Measurements from ENCODE around the gene ZBTB47. TPM values are rescaled to one million over a fixed set of nuclear protein-coding genes. Genes with fewer than 3 reads are reported as not detected.

The ZBTB47 gene
- total and polyA plus RNA-seq, 2 experiments from 2014 or later: 0.48 to 2.8 TPM

DNA sequence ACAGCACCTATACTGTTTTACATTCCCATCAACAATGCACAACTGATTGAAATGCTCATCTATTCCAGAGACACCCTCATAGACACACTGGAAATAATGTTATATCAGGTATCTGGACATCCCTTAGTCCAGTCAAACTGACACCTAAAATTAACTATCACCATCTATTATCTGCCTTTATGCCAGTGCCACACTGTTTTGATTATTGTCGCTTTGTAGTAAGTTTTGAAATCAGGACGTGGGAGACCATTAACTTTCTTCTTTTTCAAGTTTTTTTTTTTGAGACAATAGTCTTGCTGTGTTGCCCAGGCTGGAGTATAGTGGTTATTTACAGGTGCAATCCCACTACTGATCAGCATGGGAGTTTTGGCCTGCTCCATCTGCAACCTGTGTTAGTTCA, 22.4 kb downstream of the ZBTB47 start:
- Mint-ChIP-seq H3K36me3 (ENCODE audit: low read depth) (no peaks in the 10 kb centered on the region), H3K4me1 (peaks cover 2% of the 10 kb centered on the region; the same call in 2 of the 3 replicates), H3K27ac (no peak overlapping the region), H3K9me3 (peaks cover 11% of the 10 kb centered on the region; the same call in 1 of the 3 replicates), H3K4me3 (no peak overlapping the region), H3K27me3 (ENCODE audit: insufficient read depth, low read depth, poor library complexity) (no peaks in the 10 kb centered on the region)
- Histone ChIP-seq H3K27ac (ENCODE audit: low read depth) (no peak overlapping the region), H3K4me3 (no peak overlapping the region), H3K27me3 (ENCODE audit: insufficient read depth) (no peaks in the 10 kb centered on the region), H4K20me1 (replicated peaks; ENCODE audit: insufficient read depth) (no peaks in the 10 kb centered on the region), H3K4me2 (no peak overlapping the region), H2AFZ (no peak overlapping the region), H3K9me2 (ENCODE audit: insufficient read depth) (0 out of 2 replicates have a peak, but pooled peaks cover 9% of the 10 kb centered on the region), H3K79me2 (replicated peaks; ENCODE audit: insufficient read depth) (no peaks in the 10 kb centered on the region), H3K36me3 (ENCODE audit: insufficient read depth) (no peaks in the 10 kb centered on the region), H3K4me1 (ENCODE audit: insufficient read depth) (no peaks in the 10 kb centered on the region), H3F3A (replicated peaks; ENCODE audit: low read depth) (no peaks in the 10 kb centered on the region)
- TF ChIP-seq, protein P1, sequence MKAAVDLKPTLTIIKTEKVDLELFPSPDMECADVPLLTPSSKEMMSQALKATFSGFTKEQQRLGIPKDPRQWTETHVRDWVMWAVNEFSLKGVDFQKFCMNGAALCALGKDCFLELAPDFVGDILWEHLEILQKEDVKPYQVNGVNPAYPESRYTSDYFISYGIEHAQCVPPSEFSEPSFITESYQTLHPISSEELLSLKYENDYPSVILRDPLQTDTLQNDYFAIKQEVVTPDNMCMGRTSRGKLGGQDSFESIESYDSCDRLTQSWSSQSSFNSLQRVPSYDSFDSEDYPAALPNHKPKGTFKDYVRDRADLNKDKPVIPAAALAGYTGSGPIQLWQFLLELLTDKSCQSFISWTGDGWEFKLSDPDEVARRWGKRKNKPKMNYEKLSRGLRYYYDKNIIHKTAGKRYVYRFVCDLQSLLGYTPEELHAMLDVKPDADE (IDR thresholded peaks at IDR 0.05): no peak
- TF ChIP-seq, protein P2, sequence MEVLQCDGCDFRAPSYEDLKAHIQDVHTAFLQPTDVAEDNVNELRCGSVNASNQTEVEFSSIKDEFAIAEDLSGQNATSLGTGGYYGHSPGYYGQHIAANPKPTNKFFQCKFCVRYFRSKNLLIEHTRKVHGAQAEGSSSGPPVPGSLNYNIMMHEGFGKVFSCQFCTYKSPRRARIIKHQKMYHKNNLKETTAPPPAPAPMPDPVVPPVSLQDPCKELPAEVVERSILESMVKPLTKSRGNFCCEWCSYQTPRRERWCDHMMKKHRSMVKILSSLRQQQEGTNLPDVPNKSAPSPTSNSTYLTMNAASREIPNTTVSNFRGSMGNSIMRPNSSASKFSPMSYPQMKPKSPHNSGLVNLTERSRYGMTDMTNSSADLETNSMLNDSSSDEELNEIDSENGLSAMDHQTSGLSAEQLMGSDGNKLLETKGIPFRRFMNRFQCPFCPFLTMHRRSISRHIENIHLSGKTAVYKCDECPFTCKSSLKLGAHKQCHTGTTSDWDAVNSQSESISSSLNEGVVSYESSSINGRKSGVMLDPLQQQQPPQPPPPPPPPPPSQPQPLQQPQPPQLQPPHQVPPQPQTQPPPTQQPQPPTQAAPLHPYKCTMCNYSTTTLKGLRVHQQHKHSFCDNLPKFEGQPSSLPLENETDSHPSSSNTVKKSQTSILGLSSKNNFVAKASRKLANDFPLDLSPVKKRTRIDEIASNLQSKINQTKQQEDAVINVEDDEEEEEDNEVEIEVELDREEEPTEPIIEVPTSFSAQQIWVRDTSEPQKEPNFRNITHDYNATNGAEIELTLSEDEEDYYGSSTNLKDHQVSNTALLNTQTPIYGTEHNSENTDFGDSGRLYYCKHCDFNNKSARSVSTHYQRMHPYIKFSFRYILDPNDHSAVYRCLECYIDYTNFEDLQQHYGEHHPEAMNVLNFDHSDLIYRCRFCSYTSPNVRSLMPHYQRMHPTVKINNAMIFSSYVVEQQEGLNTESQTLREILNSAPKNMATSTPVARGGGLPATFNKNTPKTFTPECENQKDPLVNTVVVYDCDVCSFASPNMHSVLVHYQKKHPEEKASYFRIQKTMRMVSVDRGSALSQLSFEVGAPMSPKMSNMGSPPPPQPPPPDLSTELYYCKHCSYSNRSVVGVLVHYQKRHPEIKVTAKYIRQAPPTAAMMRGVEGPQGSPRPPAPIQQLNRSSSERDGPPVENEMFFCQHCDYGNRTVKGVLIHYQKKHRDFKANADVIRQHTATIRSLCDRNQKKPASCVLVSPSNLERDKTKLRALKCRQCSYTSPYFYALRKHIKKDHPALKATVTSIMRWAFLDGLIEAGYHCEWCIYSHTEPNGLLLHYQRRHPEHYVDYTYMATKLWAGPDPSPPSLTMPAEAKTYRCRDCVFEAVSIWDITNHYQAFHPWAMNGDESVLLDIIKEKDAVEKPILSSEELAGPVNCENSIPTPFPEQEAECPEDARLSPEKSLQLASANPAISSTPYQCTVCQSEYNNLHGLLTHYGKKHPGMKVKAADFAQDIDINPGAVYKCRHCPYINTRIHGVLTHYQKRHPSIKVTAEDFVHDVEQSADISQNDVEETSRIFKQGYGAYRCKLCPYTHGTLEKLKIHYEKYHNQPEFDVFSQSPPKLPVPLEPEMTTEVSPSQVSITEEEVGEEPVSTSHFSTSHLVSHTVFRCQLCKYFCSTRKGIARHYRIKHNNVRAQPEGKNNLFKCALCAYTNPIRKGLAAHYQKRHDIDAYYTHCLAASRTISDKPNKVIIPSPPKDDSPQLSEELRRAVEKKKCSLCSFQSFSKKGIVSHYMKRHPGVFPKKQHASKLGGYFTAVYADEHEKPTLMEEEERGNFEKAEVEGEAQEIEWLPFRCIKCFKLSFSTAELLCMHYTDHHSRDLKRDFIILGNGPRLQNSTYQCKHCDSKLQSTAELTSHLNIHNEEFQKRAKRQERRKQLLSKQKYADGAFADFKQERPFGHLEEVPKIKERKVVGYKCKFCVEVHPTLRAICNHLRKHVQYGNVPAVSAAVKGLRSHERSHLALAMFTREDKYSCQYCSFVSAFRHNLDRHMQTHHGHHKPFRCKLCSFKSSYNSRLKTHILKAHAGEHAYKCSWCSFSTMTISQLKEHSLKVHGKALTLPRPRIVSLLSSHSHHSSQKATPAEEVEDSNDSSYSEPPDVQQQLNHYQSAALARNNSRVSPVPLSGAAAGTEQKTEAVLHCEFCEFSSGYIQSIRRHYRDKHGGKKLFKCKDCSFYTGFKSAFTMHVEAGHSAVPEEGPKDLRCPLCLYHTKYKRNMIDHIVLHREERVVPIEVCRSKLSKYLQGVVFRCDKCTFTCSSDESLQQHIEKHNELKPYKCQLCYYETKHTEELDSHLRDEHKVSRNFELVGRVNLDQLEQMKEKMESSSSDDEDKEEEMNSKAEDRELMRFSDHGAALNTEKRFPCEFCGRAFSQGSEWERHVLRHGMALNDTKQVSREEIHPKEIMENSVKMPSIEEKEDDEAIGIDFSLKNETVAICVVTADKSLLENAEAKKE (CRISPR knock-in tag; IDR thresholded peaks at IDR 0.05): no peak
- TF ChIP-seq CREB1 (CRISPR knock-in tag; IDR thresholded peaks at IDR 0.05; ENCODE audit: low read depth) (no peak), ZNF114 (CRISPR knock-in tag; IDR thresholded peaks at IDR 0.05) (no peak), EZH2 (IDR thresholded peaks at IDR 0.05; ENCODE audit: low read depth, unreplicated experiment) (no peak), POLR2AphosphoS5 (IDR thresholded peaks at IDR 0.05; ENCODE audit: low read depth) (no peak), EZH2phosphoT487 (IDR thresholded peaks at IDR 0.05; ENCODE audit: unreplicated experiment) (no peak), NANOG (IDR thresholded peaks at IDR 0.05; ENCODE audit: borderline replicate concordance) (no peak), JUNB (IDR thresholded peaks at IDR 0.05; ENCODE audit: unreplicated experiment) (no peak), ZNF331 (CRISPR knock-in tag; IDR thresholded peaks at IDR 0.05; ENCODE audit: low read depth) (no peak), STAT1 (IDR thresholded peaks at IDR 0.05; ENCODE audit: unreplicated experiment) (no peak)
- TF ChIP-seq, protein P3, sequence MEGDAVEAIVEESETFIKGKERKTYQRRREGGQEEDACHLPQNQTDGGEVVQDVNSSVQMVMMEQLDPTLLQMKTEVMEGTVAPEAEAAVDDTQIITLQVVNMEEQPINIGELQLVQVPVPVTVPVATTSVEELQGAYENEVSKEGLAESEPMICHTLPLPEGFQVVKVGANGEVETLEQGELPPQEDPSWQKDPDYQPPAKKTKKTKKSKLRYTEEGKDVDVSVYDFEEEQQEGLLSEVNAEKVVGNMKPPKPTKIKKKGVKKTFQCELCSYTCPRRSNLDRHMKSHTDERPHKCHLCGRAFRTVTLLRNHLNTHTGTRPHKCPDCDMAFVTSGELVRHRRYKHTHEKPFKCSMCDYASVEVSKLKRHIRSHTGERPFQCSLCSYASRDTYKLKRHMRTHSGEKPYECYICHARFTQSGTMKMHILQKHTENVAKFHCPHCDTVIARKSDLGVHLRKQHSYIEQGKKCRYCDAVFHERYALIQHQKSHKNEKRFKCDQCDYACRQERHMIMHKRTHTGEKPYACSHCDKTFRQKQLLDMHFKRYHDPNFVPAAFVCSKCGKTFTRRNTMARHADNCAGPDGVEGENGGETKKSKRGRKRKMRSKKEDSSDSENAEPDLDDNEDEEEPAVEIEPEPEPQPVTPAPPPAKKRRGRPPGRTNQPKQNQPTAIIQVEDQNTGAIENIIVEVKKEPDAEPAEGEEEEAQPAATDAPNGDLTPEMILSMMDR (conservative IDR thresholded peaks at IDR 0.05; ENCODE audit: low read depth in 2 of 2): no peak
- TF ChIP-seq, protein P4, sequence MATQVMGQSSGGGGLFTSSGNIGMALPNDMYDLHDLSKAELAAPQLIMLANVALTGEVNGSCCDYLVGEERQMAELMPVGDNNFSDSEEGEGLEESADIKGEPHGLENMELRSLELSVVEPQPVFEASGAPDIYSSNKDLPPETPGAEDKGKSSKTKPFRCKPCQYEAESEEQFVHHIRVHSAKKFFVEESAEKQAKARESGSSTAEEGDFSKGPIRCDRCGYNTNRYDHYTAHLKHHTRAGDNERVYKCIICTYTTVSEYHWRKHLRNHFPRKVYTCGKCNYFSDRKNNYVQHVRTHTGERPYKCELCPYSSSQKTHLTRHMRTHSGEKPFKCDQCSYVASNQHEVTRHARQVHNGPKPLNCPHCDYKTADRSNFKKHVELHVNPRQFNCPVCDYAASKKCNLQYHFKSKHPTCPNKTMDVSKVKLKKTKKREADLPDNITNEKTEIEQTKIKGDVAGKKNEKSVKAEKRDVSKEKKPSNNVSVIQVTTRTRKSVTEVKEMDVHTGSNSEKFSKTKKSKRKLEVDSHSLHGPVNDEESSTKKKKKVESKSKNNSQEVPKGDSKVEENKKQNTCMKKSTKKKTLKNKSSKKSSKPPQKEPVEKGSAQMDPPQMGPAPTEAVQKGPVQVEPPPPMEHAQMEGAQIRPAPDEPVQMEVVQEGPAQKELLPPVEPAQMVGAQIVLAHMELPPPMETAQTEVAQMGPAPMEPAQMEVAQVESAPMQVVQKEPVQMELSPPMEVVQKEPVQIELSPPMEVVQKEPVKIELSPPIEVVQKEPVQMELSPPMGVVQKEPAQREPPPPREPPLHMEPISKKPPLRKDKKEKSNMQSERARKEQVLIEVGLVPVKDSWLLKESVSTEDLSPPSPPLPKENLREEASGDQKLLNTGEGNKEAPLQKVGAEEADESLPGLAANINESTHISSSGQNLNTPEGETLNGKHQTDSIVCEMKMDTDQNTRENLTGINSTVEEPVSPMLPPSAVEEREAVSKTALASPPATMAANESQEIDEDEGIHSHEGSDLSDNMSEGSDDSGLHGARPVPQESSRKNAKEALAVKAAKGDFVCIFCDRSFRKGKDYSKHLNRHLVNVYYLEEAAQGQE (IDR thresholded peaks at IDR 0.05; ENCODE audit: unreplicated experiment): no peak
- ATAC-seq (no peak), DNase-seq (ENCODE audit: low spot score) (no peak)
